Measurements from ENCODE around the gene PRSS8. TPM values are rescaled to one million over a fixed set of nuclear protein-coding genes. Genes with fewer than 3 reads are reported as not detected.

The PRSS8 gene
- total and polyA plus RNA-seq, 2 donors (not counting 3 experiments of a cell fraction or from before 2014, with no cell fraction given), result 0.12 TPM; not detected in 1

DNA sequence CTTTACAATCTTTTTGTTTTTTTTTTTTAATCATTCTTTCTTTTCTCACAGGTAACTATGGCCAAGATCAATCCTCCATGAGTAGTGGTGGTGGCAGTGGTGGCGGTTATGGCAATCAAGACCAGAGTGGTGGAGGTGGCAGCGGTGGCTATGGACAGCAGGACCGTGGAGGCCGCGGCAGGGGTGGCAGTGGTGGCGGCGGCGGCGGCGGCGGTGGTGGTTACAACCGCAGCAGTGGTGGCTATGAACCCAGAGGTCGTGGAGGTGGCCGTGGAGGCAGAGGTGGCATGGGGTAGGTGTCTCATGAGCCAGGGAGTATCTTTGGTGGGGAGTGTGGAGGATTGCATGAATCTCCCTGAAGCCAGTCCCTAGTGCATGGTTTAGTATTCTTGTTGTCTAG, 49.4 kb upstream of the PRSS8 start:
- dilution Hi-C loops (cut with MboI; ENCODE audit: extremely low pct_ligation_motif_present, low sequenced_read_pairs), result no loop called here
- Histone ChIP-seq H3K27ac (ENCODE audit: insufficient read depth, low read depth, low read length) (no peak overlapping the region), H3K9me1 (replicated peaks; ENCODE audit: control insufficient read depth, extremely low read depth, insufficient read depth, low read length) (no peaks in the 10 kb centered on the region), H4K20me1 (replicated peaks; ENCODE audit: control insufficient read depth, extremely low read depth, insufficient read depth, low read length) (peaks cover 24% of the 10 kb centered on the region), H2AFZ (ENCODE audit: low read depth, low read length) (no peak overlapping the region), H3K27me3 (ENCODE audit: control insufficient read depth in 2 of 2, insufficient read depth in 2 of 2, low read length in 2 of 2) (no peaks in the 10 kb centered on the region), H3K4me2 (ENCODE audit: insufficient read depth, low read length) (no peak overlapping the region), H3K4me1 (ENCODE audit: control insufficient read depth, extremely low read depth, insufficient read depth, low read length) (peaks cover 15% of the 10 kb centered on the region), H3K36me3 (ENCODE audit: control insufficient read depth in 2 of 2, extremely low read depth in 1 of 2, insufficient read depth in 2 of 2, low read length in 2 of 2) (peaks cover 56 to 61% of the 10 kb centered on the region in 2 experiments), H3K4me3 (replicated peaks in 1 of 3; ENCODE audit: insufficient read depth in 1 of 3, low read depth in 1 of 3, low read length in 3 of 3) (no peak overlapping the region), H3K9ac (replicated peaks; ENCODE audit: extremely low read depth, insufficient read depth, low read length) (no peak overlapping the region), H3K9me3 (replicated peaks; ENCODE audit: control insufficient read depth, insufficient read depth, low read length) (no peaks in the 10 kb centered on the region), H3K79me2 (ENCODE audit: control insufficient read depth, insufficient read depth, low read length) (peaks cover 93% of the 10 kb centered on the region)
- no TSS peak for BruUV-seq (replicated peaks)
- FAIRE-seq (no peak), DNase-seq (ENCODE audit: low read depth, low spot score) (no peak)
- CTCF ChIA-PET, result interaction anchor here (0.7 kb wide), 1 partner anchor 174 kb away, joined by 3 read pairs; no protein-coding TSS in a partner anchor
- intact Hi-C loops (cut with micrococcal nuclease), result loop anchor here (5.0 kb wide), 1 partner anchor 272 kb away; the partner anchor contains the start of gene ARMC5
- POLR2A ChIA-PET, result no interaction called here
- no peak for TF ChIP-seq JUN (IDR thresholded peaks at IDR 0.05; ENCODE audit: borderline replicate concordance, insufficient read depth, insufficient read length, low read depth)
- no peak for TF ChIP-seq POLR2AphosphoS5 (IDR thresholded peaks at IDR 0.05; ENCODE audit: insufficient read depth, low read depth, low read length)
- TF ChIP-seq, protein P1, sequence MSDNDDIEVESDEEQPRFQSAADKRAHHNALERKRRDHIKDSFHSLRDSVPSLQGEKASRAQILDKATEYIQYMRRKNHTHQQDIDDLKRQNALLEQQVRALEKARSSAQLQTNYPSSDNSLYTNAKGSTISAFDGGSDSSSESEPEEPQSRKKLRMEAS (IDR thresholded peaks at IDR 0.05; ENCODE audit: insufficient read depth, insufficient read length), result no peak
- TF ChIP-seq, protein P2, sequence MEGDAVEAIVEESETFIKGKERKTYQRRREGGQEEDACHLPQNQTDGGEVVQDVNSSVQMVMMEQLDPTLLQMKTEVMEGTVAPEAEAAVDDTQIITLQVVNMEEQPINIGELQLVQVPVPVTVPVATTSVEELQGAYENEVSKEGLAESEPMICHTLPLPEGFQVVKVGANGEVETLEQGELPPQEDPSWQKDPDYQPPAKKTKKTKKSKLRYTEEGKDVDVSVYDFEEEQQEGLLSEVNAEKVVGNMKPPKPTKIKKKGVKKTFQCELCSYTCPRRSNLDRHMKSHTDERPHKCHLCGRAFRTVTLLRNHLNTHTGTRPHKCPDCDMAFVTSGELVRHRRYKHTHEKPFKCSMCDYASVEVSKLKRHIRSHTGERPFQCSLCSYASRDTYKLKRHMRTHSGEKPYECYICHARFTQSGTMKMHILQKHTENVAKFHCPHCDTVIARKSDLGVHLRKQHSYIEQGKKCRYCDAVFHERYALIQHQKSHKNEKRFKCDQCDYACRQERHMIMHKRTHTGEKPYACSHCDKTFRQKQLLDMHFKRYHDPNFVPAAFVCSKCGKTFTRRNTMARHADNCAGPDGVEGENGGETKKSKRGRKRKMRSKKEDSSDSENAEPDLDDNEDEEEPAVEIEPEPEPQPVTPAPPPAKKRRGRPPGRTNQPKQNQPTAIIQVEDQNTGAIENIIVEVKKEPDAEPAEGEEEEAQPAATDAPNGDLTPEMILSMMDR (IDR thresholded peaks at IDR 0.05; ENCODE audit: extremely low read depth in 1 of 2, insufficient read depth in 1 of 2, low read depth in 1 of 2, low read length in 2 of 2), result no peak
- TF ChIP-seq MYC (IDR thresholded peaks at IDR 0.05; ENCODE audit: low read depth, low read length), result no peak
- no peak for TF ChIP-seq GATA2 (IDR thresholded peaks at IDR 0.05; ENCODE audit: insufficient read depth, insufficient read length, low read depth, low read length)
- TF ChIP-seq EZH2 (IDR thresholded peaks at IDR 0.05; ENCODE audit: borderline replicate concordance, low read depth, low read length, severe bottlenecking), result no peak
- TF ChIP-seq POLR2A (IDR thresholded peaks at IDR 0.05; ENCODE audit: low read depth, low read length), result no peak
- TF ChIP-seq FOS (IDR thresholded peaks at IDR 0.05; ENCODE audit: borderline replicate concordance, insufficient read depth, low read length), result no peak

Data from endothelial cell of umbilical vein (primary cell).